Activated naive CD8-positive, alpha-beta T cell treated with anti-CD3 and anti-CD28 coated beads for 36 hours (primary cell): ENCODE measurements around the gene ETS1. TPM values are rescaled to one million over a fixed set of nuclear protein-coding genes. Genes with fewer than 3 reads are reported as not detected.

Source experiments
- DNase-seq: peaks from one replicate; pipeline ENCODE4 v3.0.0; 2021
- H3K27ac Mint-ChIP-seq: one replicate; pipeline ENCODE4 v1.8.0; 2022; ENCODE audit warnings: mild to moderate bottlenecking, moderate library complexity, mixed read lengths
- H3K27me3 Mint-ChIP-seq: one replicate; pipeline ENCODE4 v1.8.0; 2022; ENCODE audit warnings: mild to moderate bottlenecking, mixed read lengths
- H3K36me3 Mint-ChIP-seq: one replicate; pipeline ENCODE4 v1.8.0; 2021; ENCODE audit warnings: mild to moderate bottlenecking, mixed read lengths
- H3K4me1 Mint-ChIP-seq: one replicate; pipeline ENCODE4 v1.8.0; 2021; ENCODE audit warnings: mixed read lengths
- H3K4me3 Mint-ChIP-seq: one replicate; pipeline ENCODE4 v1.8.0; 2022; ENCODE audit warnings: mild to moderate bottlenecking, moderate library complexity, mixed read lengths
- H3K9me3 Mint-ChIP-seq: one replicate; pipeline ENCODE4 v1.8.0; 2022; ENCODE audit warnings: mixed read lengths
- total RNA-seq, 2 experiments: library from RNA; stranded (reverse); gene quantifications; one replicate each; pipeline ENCODE4 v1.2.3, GENCODE V29; 2021

ETS1 gene
- total RNA-seq, 2 experiments from 2014 or later, result 426 to 430 TPM

GRCh38 chr11:128574576-128575011, 12.8 kb downstream of the ETS1 start:
- DNase-seq, result no peak
- H3K36me3 Mint-ChIP-seq, result no peaks in the 10 kb centered on the region
- no peak overlapping the region for H3K4me3 Mint-ChIP-seq
- peaks cover 40% of the 10 kb centered on the region for H3K4me1 Mint-ChIP-seq
- no peak overlapping the region for H3K27ac Mint-ChIP-seq
- peaks cover 1% of the 10 kb centered on the region for H3K9me3 Mint-ChIP-seq
- no peaks in the 10 kb centered on the region for H3K27me3 Mint-ChIP-seq

- Mint-ChIP-seq H3K36me3 (no peaks in the 10 kb centered on the region), H3K9me3 (peaks cover 1% of the 10 kb centered on the region), H3K4me3 (no peak overlapping the region), H3K27me3 (no peaks in the 10 kb centered on the region), H3K4me1 (peaks cover 39% of the 10 kb centered on the region), H3K27ac (no peak overlapping the region)
- DNase-seq, result no peak
These were observed 13.7 kb downstream of the ETS1 start for GRCh38 chr11:128573638-128574037.

- H3K36me3 Mint-ChIP-seq, result no peaks in the 10 kb centered on the region
- no peak overlapping the region for H3K27ac Mint-ChIP-seq
- no peaks in the 10 kb centered on the region for H3K27me3 Mint-ChIP-seq
- H3K9me3 Mint-ChIP-seq, result peaks cover 1% of the 10 kb centered on the region
- H3K4me3 Mint-ChIP-seq, result no peak overlapping the region
- no peak for DNase-seq
- peaks cover 45% of the 10 kb centered on the region for H3K4me1 Mint-ChIP-seq
These were observed 14.4 kb downstream of the ETS1 start for GRCh38 chr11:128572965-128573364.

- Mint-ChIP-seq H3K27ac (no peak overlapping the region), H3K9me3 (peaks cover 2% of the 10 kb centered on the region), H3K4me3 (no peak overlapping the region), H3K4me1 (peaks cover 36% of the 10 kb centered on the region), H3K36me3 (no peaks in the 10 kb centered on the region), H3K27me3 (no peaks in the 10 kb centered on the region)
- DNase-seq, result no peak
These were observed 16.7 kb downstream of the ETS1 start for GRCh38 chr11:128570632-128571031.

- no peaks in the 10 kb centered on the region for H3K36me3 Mint-ChIP-seq
- H3K4me3 Mint-ChIP-seq, result no peak overlapping the region
- H3K27me3 Mint-ChIP-seq, result no peaks in the 10 kb centered on the region
These were observed 18.1 kb downstream of the ETS1 start for GRCh38 chr11:128569291-128569690.

GRCh38 chr11:128568166-128568778, 19.1 kb downstream of the ETS1 start:
- Mint-ChIP-seq H3K4me1 (peaks cover 19% of the 10 kb centered on the region), H3K27ac (peak overlapping the region; percentile 5), H3K9me3 (peaks cover 1% of the 10 kb centered on the region), H3K36me3 (no peaks in the 10 kb centered on the region), H3K4me3 (no peak overlapping the region), H3K27me3 (no peaks in the 10 kb centered on the region)
- peak; percentile 29 for DNase-seq

More at GRCh38 chr11:128569291-128569690, 18.1 kb downstream of the ETS1 start:
- Mint-ChIP-seq H3K4me1 (peaks cover 23% of the 10 kb centered on the region), H3K9me3 (peaks cover 1% of the 10 kb centered on the region), H3K27ac (no peak overlapping the region)
- no peak for DNase-seq

- Mint-ChIP-seq H3K27ac (no peak overlapping the region), H3K27me3 (no peaks in the 10 kb centered on the region), H3K4me3 (no peak overlapping the region), H3K36me3 (no peaks in the 10 kb centered on the region), H3K9me3 (peaks cover 1% of the 10 kb centered on the region), H3K4me1 (peaks cover 18% of the 10 kb centered on the region)
- no peak for DNase-seq
These were observed 20.2 kb downstream of the ETS1 start for GRCh38 chr11:128567130-128567529.

GRCh38 chr11:128565881-128566280, 21.5 kb downstream of the ETS1 start:
- DNase-seq, result no peak
- Mint-ChIP-seq H3K4me3 (no peak overlapping the region), H3K27me3 (no peaks in the 10 kb centered on the region), H3K9me3 (peaks cover 1% of the 10 kb centered on the region), H3K4me1 (peaks cover 18% of the 10 kb centered on the region), H3K27ac (no peak overlapping the region), H3K36me3 (no peaks in the 10 kb centered on the region)

GRCh38 chr11:128564642-128565245, 22.6 kb downstream of the ETS1 start:
- no peak overlapping the region for H3K4me3 Mint-ChIP-seq
- no peak overlapping the region for H3K27ac Mint-ChIP-seq
- H3K36me3 Mint-ChIP-seq, result no peaks in the 10 kb centered on the region
- H3K27me3 Mint-ChIP-seq, result no peaks in the 10 kb centered on the region
- H3K9me3 Mint-ChIP-seq, result peaks cover 1% of the 10 kb centered on the region
- H3K4me1 Mint-ChIP-seq, result peaks cover 22% of the 10 kb centered on the region
- no peak for DNase-seq

GRCh38 chr11:128563942-128564641, 23.3 kb downstream of the ETS1 start:
- peaks cover 27% of the 10 kb centered on the region for H3K4me1 Mint-ChIP-seq

GRCh38 chr11:128563308-128563707, 24.1 kb downstream of the ETS1 start:
- H3K9me3 Mint-ChIP-seq, result peaks cover 1% of the 10 kb centered on the region
- H3K36me3 Mint-ChIP-seq, result no peaks in the 10 kb centered on the region
- DNase-seq, result no peak
- H3K27ac Mint-ChIP-seq, result no peak overlapping the region
- H3K4me3 Mint-ChIP-seq, result no peak overlapping the region
- no peaks in the 10 kb centered on the region for H3K27me3 Mint-ChIP-seq
- peaks cover 21% of the 10 kb centered on the region for H3K4me1 Mint-ChIP-seq

More at GRCh38 chr11:128563942-128564641, 23.3 kb downstream of the ETS1 start:
- no peak overlapping the region for H3K4me3 Mint-ChIP-seq
- DNase-seq, result no peak
- no peaks in the 10 kb centered on the region for H3K36me3 Mint-ChIP-seq
- H3K27me3 Mint-ChIP-seq, result no peaks in the 10 kb centered on the region
- H3K9me3 Mint-ChIP-seq, result peaks cover 1% of the 10 kb centered on the region
- H3K27ac Mint-ChIP-seq, result no peak overlapping the region

- H3K4me3 Mint-ChIP-seq, result no peak overlapping the region
- DNase-seq, result no peak
- no peaks in the 10 kb centered on the region for H3K9me3 Mint-ChIP-seq
- H3K4me1 Mint-ChIP-seq, result peaks cover 12% of the 10 kb centered on the region
- no peak overlapping the region for H3K27ac Mint-ChIP-seq
- no peaks in the 10 kb centered on the region for H3K36me3 Mint-ChIP-seq
- H3K27me3 Mint-ChIP-seq, result no peaks in the 10 kb centered on the region
These were observed 27.8 kb downstream of the ETS1 start for GRCh38 chr11:128559496-128560103.

- peaks cover 50% of the 10 kb centered on the region for H3K4me1 Mint-ChIP-seq
- H3K4me3 Mint-ChIP-seq, result no peak overlapping the region
- H3K36me3 Mint-ChIP-seq, result peaks cover 2% of the 10 kb centered on the region
- no peak for DNase-seq
- no peak overlapping the region for H3K27ac Mint-ChIP-seq
- H3K27me3 Mint-ChIP-seq, result no peaks in the 10 kb centered on the region
- peaks cover 2% of the 10 kb centered on the region for H3K9me3 Mint-ChIP-seq
These were observed 31.8 kb downstream of the ETS1 start for GRCh38 chr11:128555606-128556005.

GRCh38 chr11:128553662-128554362, 33.5 kb downstream of the ETS1 start:
- H3K9me3 Mint-ChIP-seq, result peaks cover 2% of the 10 kb centered on the region
- no peak for DNase-seq
- peak overlapping the region; percentile 88 for H3K27ac Mint-ChIP-seq
- no peaks in the 10 kb centered on the region for H3K27me3 Mint-ChIP-seq
- peaks cover 4% of the 10 kb centered on the region for H3K36me3 Mint-ChIP-seq
- peaks cover 50% of the 10 kb centered on the region for H3K4me1 Mint-ChIP-seq
- no peak overlapping the region for H3K4me3 Mint-ChIP-seq
